Tibial nerve (tissue), 4 donors: ENCODE measurements around the gene KIF1C. TPM values are rescaled to one million over a fixed set of nuclear protein-coding genes. Genes with fewer than 3 reads are reported as not detected.

Experiments used
- DNase-seq, 2 donors: peaks; one replicate each; pipeline ENCODE4 v3.0.0-alpha.2; 2019; ENCODE audit warnings: low spot score in 2 of 2
- H3K27ac ChIP-seq, 4 donors: fragments of 200-600 bp; sonication (generic) in 3 of 4; one replicate each; pipeline ENCODE4 v1.5.1; 2017 to 2019; ENCODE audit warnings: mild to moderate bottlenecking in 1 of 4
- H3K27me3 ChIP-seq, 2 donors: fragments of 200-600 bp; sonication (generic) in 1 of 2; one replicate each; pipeline versions ENCODE4 v1.5.1 to v1.6.0; 2017 to 2019
- H3K36me3 ChIP-seq, 3 donors: fragments of 200-600 bp; sonication (generic); one replicate each; pipeline ENCODE4 v1.5.1; 2018 to 2019
- H3K4me1 ChIP-seq, 4 donors: fragments of 200-600 bp; sonication (generic) in 3 of 4; one replicate each; pipeline ENCODE4 v1.5.1; 2017 to 2019
- H3K4me3 ChIP-seq, 4 donors: fragments of 200-600 bp; sonication (generic) in 3 of 4; one replicate each; pipeline ENCODE4 v1.5.1; 2017 to 2019; ENCODE audit warnings: mild to moderate bottlenecking in 1 of 4, moderate library complexity in 1 of 4
- H3K9me3 ChIP-seq, 4 donors: fragments of 200-600 bp; sonication (generic) in 3 of 4; one replicate each; pipeline ENCODE4 v1.5.1; 2017 to 2019
- CTCF ChIP-seq, 5 experiments: fragments of 200-600 bp in 3 of 5; fragments of 450-650 bp in 2 of 5; sonication (generic) in 3 of 5; IDR thresholded peaks; one replicate each; pipeline ENCODE4 v1.5.1; 2016 to 2019; ENCODE audit warnings: antibody characterized with exemption in 5 of 5, mild to moderate bottlenecking in 3 of 5, moderate library complexity in 2 of 5
- EP300 ChIP-seq, 2 donors: sonication (generic); formaldehyde crosslinking; IDR thresholded peaks; one replicate each; pipeline ENCODE4 v1.6.1; 2017; ENCODE audit warnings: antibody characterized with exemption in 2 of 2, mild to moderate bottlenecking in 1 of 2
- POLR2A ChIP-seq, 2 donors: fragments of 450-650 bp; IDR thresholded peaks; one replicate each; pipeline ENCODE4 v1.6.1; 2017; ENCODE audit warnings: antibody characterized with exemption in 2 of 2, mild to moderate bottlenecking in 2 of 2, moderate library complexity in 2 of 2
- WGBS, 2 donors: methylation state at CpG; one replicate each; pipeline ENCODE4 v1.1.5; 2018; 5-methylcytosine and 5-hydroxymethylcytosine counted together
- total RNA-seq, 4 donors: library from RNA; depleted of rRNA; stranded (reverse); fragments of >200 nt; gene quantifications; one replicate each; pipeline ENCODE4 v1.1.0, GENCODE V29; 2016

Gene KIF1C
- total RNA-seq, 4 donors from 2014 or later, result 78.0 to 89.7 (median 79.6) TPM

DNA sequence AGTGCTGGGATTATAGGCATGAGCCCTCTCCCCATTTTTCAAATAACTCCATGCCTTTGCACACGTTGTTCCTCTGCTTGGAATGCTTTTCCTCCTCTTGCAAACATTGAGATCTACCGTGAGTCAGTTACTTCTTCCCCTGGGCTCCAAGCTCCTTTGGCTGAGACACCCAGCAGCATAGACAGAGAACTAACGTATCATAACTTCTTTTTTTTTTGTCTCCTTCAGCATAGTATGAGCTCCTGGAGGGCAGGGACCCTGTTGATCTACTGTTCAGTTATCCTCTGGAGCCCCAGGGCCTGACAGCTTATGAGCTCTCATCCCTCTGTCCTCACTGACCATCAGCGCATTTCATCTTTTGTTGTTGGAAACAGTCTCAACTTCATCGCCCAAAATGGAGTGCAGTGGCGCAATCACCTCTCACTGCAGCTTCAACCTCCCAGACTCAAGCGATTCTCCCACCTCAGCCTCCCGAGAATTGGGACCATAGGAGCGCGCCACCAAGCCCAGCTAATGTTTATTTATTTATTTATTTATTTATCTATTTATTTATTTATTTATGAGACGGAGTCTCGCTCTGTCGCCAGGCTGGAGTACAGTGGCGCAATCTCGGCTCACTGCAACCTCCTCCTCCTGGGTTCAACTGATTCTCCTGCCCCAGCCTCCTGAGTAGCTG lies 32.3 kb upstream of the KIF1C start:
- H3K27me3 ChIP-seq, result no peaks in the 10 kb centered on the region
- no peak for TF ChIP-seq CTCF (IDR thresholded peaks at IDR 0.05)
- TF ChIP-seq POLR2A (IDR thresholded peaks at IDR 0.05), result no peak
- no peak for TF ChIP-seq EP300 (IDR thresholded peaks at IDR 0.05)
- peak overlapping the region in 1 of 4 donors; percentile 76 for H3K4me3 ChIP-seq
- peaks cover 0 to 41% (median 22%) of the 10 kb centered on the region in 4 donors for H3K4me1 ChIP-seq
- no peaks in the 10 kb centered on the region for H3K9me3 ChIP-seq
- H3K36me3 ChIP-seq, result peaks cover 0 to 32% (median 0%) of the 10 kb centered on the region in 3 donors
- H3K27ac ChIP-seq, result peak overlapping the region in 2 of 4 donors; percentile 93 to 94
- WGBS, 2 donors, result 97% methylated on average over 15 of the region's 15 CpGs
- DNase-seq, result no peak

DNA sequence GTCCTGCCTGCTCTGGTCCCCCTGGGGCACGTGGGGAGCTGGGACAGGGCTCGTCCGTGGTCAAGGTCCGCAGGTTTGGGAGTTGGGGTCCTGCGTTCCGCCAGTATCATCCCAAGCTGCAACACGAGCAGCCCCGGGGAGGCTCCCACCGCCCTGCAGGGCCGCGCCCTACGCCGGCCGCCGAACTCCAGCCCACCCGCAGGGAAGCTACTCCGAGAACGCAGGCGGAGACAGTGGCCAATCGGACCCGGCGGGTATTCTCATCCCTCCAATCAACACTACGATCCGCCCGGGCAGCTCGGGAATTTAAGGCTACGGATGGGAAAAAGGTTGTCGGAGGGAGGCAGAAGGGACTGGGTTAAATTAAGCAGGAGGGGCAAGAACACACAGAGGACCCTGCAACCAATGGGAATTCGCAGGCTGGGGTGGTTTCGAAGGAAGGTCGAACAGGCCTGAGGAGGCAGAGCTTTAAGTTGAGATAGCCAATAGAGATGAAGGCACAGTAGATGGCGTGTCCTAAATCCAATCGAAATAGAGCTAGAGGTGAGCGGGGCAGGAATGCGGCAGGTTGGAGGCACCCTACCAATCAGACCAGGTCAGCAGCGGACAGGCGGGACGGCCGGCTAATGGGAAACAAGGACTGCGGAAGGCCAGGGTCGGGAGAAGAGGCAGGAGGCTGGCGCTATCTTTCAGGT lies 30.8 kb upstream of the KIF1C start:
- no peaks in the 10 kb centered on the region for H3K9me3 ChIP-seq
- H3K36me3 ChIP-seq, result peaks cover 0 to 32% (median 3%) of the 10 kb centered on the region in 3 donors
- TF ChIP-seq EP300 (IDR thresholded peaks at IDR 0.05) (no peak), CTCF (IDR thresholded peaks at IDR 0.05) (no peak), POLR2A (IDR thresholded peaks at IDR 0.05) (no peak)
- H3K27me3 ChIP-seq, result no peaks in the 10 kb centered on the region
- peak; percentile 96 to 97 for DNase-seq
- peak overlapping the region; percentile 64 to 87 (median 70) for H3K4me3 ChIP-seq
- H3K4me1 ChIP-seq, result peaks cover 0 to 44% (median 22%) of the 10 kb centered on the region in 4 donors
- peak overlapping the region; percentile 90 to 96 (median 94) for H3K27ac ChIP-seq
- WGBS, 2 donors, result 0% methylated on average over 27 to 42 of the region's 42 CpGs

GRCh38 chr17:4967539-4968485 lies 29.9 kb upstream of the KIF1C start, which contains the start of gene SPAG7:
TSS of gene SPAG7 (minus strand) at chr17:4967817. CDS start at chr17:4967804, 13 bp downstream.
- 1% methylated on average over 55 to 60 of the region's 66 CpGs for WGBS, 2 donors
- TF ChIP-seq EP300 (IDR thresholded peaks at IDR 0.05), result peak in 1 of 2 donors; percentile 97
- TF ChIP-seq CTCF (IDR thresholded peaks at IDR 0.05), result no peak
- peak; percentile 66 to 77 for TF ChIP-seq POLR2A (IDR thresholded peaks at IDR 0.05)
- peak within 1 kb of the TSS; percentile 90 to 96 (median 94) for H3K27ac ChIP-seq
- H3K9me3 ChIP-seq, result no peaks in the 10 kb centered on the region
- H3K36me3 ChIP-seq, result peaks cover 0 to 34% (median 11%) of the 10 kb centered on the region in 3 donors
- H3K4me1 ChIP-seq, result peaks cover 0 to 44% (median 22%) of the 10 kb centered on the region in 4 donors
- no peaks in the 10 kb centered on the region for H3K27me3 ChIP-seq
- peak within 1 kb of the TSS; percentile 64 to 87 (median 70) for H3K4me3 ChIP-seq
- DNase-seq, result peak; percentile 89 to 91

GRCh38 chr17:4968486-4969046 lies 29.2 kb upstream of the KIF1C start:
- 19 to 22% methylated on average over 23 of the region's 23 CpGs for WGBS, 2 donors

More at GRCh38 chr17:4968486-4969046, 29.2 kb upstream of the KIF1C start:
- Histone ChIP-seq H3K27ac (peak overlapping the region; percentile 74 to 95 (median 92)), H3K4me3 (peak overlapping the region; percentile 64 to 87 (median 70)), H3K4me1 (peaks cover 0 to 44% (median 22%) of the 10 kb centered on the region in 4 donors), H3K27me3 (no peaks in the 10 kb centered on the region), H3K9me3 (no peaks in the 10 kb centered on the region), H3K36me3 (peaks cover 0 to 42% (median 16%) of the 10 kb centered on the region in 3 donors)
- no peak for TF ChIP-seq CTCF (IDR thresholded peaks at IDR 0.05)
- DNase-seq, result no peak
